AG09319 (cell line): Measurements from ENCODE around the gene FNDC8.

Source experiments
- DNase-seq: peaks from one replicate; pipeline ENCODE4 v3.0.0-alpha.2; 2010; ENCODE audit warnings: low read depth; ENCODE audit errors: extremely low read depth
- CTCF ChIP-seq: IDR thresholded peaks from 2 replicates; pipeline ENCODE4 v1.5.1; 2011; ENCODE audit warnings: low read depth, mild to moderate bottlenecking, inconsistent platforms, low read length, moderate library complexity

FNDC8 gene

GRCh38 chr17:35159940-35160339 is 38.5 kb downstream of the FNDC8 start:
- no peak for DNase-seq
- no peak for TF ChIP-seq CTCF

GRCh38 chr17:35160354-35161201 is 39.2 kb downstream of the FNDC8 start:
- no peak for TF ChIP-seq CTCF
- DNase-seq = no peak

- DNase-seq = no peak
- TF ChIP-seq CTCF = no peak
Observed at GRCh38 chr17:35161281-35161761, 39.9 kb downstream of the FNDC8 start.

GRCh38 chr17:35162755-35163154 is 41.3 kb downstream of the FNDC8 start:
- DNase-seq = no peak
- TF ChIP-seq CTCF = no peak

- DNase-seq = no peak
- no peak for TF ChIP-seq CTCF
Observed at GRCh38 chr17:35163886-35164285, 42.5 kb downstream of the FNDC8 start.

GRCh38 chr17:35164716-35165115 is 43.3 kb downstream of the FNDC8 start:
- no peak for DNase-seq
- TF ChIP-seq CTCF = no peak

GRCh38 chr17:35166526-35166925 is 45.1 kb downstream of the FNDC8 start:
- DNase-seq = no peak
- no peak for TF ChIP-seq CTCF
